Cardiac muscle cell (in vitro differentiated cells and primary cell): ENCODE measurements around the gene RBM38. TPM values are rescaled to one million over a fixed set of nuclear protein-coding genes. Genes with fewer than 3 reads are reported as not detected.

Source experiments
- DNase-seq, 2 donors: peaks; one replicate each; pipeline versions ENCODE4 v3.0.0 to v3.0.0-alpha.2; 2010 to 2017; ENCODE audit warnings: low read depth in 1 of 2, low spot score in 1 of 2
- H3K27ac ChIP-seq: fragments of 200-600 bp; sonication (generic); 2 replicates; pipeline ENCODE4 v1.5.1; 2016
- H3K27me3 ChIP-seq: fragments of 200-600 bp; sonication (generic); 2 replicates; pipeline ENCODE4 v1.6.0; 2016; ENCODE audit warnings: control low read depth
- H3K36me3 ChIP-seq: fragments of 200-600 bp; sonication (generic); 2 replicates; pipeline ENCODE4 v1.5.1; 2016; ENCODE audit warnings: control low read depth
- H3K4me1 ChIP-seq: fragments of 200-600 bp; sonication (generic); 2 replicates; pipeline ENCODE4 v1.8.1; 2017; ENCODE audit warnings: low read depth, mild to moderate bottlenecking, mixed run types
- H3K4me3 ChIP-seq: fragments of 200-600 bp; sonication (generic); 2 replicates; pipeline ENCODE4 v1.5.1; 2016; ENCODE audit warnings: mild to moderate bottlenecking
- H3K9me3 ChIP-seq: fragments of 200-600 bp; sonication (generic); 2 replicates; pipeline ENCODE4 v1.5.1; 2017; ENCODE audit warnings: low read depth, mild to moderate bottlenecking, control low read depth
- polyA plus RNA-seq: library from polyadenylated mRNA; unstranded; fragments of >200 nt; fragmentation: Nextera tagmentation; extraction: Ambion mirVana; gene quantifications from 2 replicates; pipeline ENCODE4 v1.2.1, GENCODE V29; 2016
- total RNA-seq: library from RNA; depleted of rRNA; stranded (reverse); fragments of >200 nt; gene quantifications from 2 replicates; pipeline ENCODE4 v1.2.3, GENCODE V29; 2016
- TF ChIP-seq, protein P1 (sequence below): IDR thresholded peaks from 2 replicates; pipeline ENCODE4 v1.5.1; 2012; ENCODE audit warnings: low read depth, mild to moderate bottlenecking, low read length

The RBM38 gene
- total and polyA plus RNA-seq, 2 experiments from 2014 or later: 404 to 625 TPM

DNA sequence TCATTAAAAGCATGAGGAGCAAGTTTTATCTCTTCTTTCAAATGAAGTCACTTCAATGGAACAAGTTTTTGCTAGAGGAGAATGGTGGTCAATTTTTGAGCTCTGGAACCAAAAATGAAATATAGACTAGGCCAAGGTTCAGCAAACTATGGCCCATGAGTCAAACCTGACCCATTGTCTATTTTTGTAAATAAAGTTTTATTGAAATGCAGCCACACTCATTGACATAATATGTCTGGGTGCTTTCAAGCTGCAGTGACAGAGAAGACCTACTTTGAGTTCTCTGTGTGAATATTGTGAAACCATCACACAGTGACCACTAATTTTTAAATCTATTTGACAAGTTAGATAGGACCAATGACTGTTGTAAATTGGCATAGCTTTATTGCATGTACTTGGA is 26.7 kb upstream of the RBM38 start:
- Histone ChIP-seq H3K4me1 (no peaks in the 10 kb centered on the region), H3K4me3 (no peak overlapping the region), H3K27me3 (no peaks in the 10 kb centered on the region), H3K27ac (no peak overlapping the region), H3K36me3 (peaks cover 58% of the 10 kb centered on the region), H3K9me3 (no peaks in the 10 kb centered on the region)
- TF ChIP-seq, protein P1, sequence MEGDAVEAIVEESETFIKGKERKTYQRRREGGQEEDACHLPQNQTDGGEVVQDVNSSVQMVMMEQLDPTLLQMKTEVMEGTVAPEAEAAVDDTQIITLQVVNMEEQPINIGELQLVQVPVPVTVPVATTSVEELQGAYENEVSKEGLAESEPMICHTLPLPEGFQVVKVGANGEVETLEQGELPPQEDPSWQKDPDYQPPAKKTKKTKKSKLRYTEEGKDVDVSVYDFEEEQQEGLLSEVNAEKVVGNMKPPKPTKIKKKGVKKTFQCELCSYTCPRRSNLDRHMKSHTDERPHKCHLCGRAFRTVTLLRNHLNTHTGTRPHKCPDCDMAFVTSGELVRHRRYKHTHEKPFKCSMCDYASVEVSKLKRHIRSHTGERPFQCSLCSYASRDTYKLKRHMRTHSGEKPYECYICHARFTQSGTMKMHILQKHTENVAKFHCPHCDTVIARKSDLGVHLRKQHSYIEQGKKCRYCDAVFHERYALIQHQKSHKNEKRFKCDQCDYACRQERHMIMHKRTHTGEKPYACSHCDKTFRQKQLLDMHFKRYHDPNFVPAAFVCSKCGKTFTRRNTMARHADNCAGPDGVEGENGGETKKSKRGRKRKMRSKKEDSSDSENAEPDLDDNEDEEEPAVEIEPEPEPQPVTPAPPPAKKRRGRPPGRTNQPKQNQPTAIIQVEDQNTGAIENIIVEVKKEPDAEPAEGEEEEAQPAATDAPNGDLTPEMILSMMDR: no peak
- DNase-seq: no peak

DNA sequence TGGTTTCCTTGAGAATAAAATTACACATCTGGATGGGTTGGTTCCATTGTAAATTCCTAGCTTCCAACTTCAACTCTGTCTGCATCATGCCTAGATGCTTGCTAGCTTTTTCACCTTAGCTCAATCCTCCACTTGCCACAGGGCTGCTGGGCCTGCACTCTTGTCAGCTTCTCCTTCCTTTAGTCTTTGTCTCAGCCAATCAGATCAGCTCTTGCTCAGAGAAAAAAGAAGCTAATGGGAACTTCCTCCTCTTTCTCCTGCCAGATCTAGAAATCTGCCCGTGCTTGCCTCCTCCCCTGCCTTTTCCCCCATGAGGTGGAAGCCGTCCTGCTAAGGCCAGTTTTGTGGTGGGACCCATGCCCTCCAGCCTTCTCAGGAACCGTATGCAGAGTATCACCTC is 21.6 kb upstream of the RBM38 start:
- TF ChIP-seq, protein P1: no peak
- Histone ChIP-seq H3K36me3 (peaks cover 86% of the 10 kb centered on the region), H3K4me3 (no peak overlapping the region), H3K27ac (no peak overlapping the region), H3K27me3 (no peaks in the 10 kb centered on the region), H3K9me3 (no peaks in the 10 kb centered on the region), H3K4me1 (no peaks in the 10 kb centered on the region)
- no peak for DNase-seq

DNA sequence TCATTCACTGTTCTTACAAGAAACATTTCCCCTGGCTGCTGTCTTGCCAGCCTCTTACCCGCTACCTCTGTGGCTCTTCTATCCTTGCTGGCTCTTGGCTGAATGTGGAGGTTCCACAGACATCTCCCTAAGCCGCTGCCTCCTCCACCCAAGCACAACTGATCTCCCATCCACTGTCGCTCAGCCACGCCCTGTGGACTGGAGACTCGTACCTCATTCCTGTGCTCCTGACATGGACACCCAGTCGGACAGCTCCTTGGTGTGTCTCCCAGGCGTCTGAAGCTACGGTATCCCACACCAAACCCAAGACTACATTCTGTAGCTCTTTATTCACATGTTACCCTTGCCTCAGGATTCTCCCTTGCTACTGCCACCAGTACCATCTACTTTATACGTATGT is 20.9 kb upstream of the RBM38 start:
- Histone ChIP-seq H3K27ac (no peak overlapping the region), H3K36me3 (peaks cover 83% of the 10 kb centered on the region), H3K4me3 (no peak overlapping the region), H3K27me3 (no peaks in the 10 kb centered on the region), H3K9me3 (no peaks in the 10 kb centered on the region), H3K4me1 (no peaks in the 10 kb centered on the region)
- TF ChIP-seq, protein P1: no peak
- DNase-seq: no peak

DNA sequence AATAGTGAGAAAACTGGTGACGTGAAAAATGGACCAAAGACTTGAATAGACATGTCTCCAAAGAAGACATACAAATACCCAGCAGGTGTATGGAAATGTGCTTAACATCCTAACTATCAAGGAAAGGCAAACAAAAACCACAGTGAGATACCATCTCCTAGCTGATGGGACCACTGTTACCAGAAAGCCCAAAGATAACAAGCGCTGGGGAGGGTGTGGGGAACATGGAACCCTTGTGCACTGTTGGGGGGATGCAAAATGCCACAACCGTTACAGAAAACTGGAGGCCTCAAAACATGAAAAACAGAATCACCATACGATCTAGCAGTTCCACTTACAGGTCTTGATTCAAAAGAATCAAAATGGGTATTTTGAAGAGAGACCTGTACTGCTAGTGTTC is 19.8 kb upstream of the RBM38 start:
- TF ChIP-seq, protein P1: no peak
- no peak overlapping the region for H3K27ac ChIP-seq
- no peak overlapping the region for H3K4me3 ChIP-seq
- H3K36me3 ChIP-seq: peaks cover 80% of the 10 kb centered on the region
- no peaks in the 10 kb centered on the region for H3K4me1 ChIP-seq
- no peak for DNase-seq
- H3K27me3 ChIP-seq: no peaks in the 10 kb centered on the region
- H3K9me3 ChIP-seq: no peaks in the 10 kb centered on the region

DNA sequence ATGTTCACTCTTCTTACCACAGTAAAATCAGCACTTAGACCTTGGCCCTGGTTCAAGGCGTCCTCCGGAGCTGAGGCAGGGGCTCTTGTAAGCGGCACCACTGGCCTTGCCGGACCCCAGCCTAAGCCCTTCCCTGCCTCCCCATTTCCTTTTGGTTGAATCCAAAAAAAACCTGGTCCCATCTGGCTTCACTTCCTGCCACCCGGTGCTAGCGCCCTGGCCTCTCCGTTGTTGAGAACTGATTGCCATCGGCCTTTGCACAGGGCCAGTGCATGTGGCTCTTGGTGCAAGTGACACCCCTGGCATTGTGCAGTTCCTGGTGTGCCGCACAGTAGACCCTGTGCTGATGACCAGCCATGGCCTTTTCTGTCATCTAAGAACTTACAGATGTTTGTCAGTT is 19.0 kb upstream of the RBM38 start:
- TF ChIP-seq, protein P1: no peak
- Histone ChIP-seq H3K4me3 (no peak overlapping the region), H3K36me3 (peaks cover 82% of the 10 kb centered on the region), H3K4me1 (no peaks in the 10 kb centered on the region), H3K27ac (no peak overlapping the region), H3K9me3 (no peaks in the 10 kb centered on the region), H3K27me3 (no peaks in the 10 kb centered on the region)
- no peak for DNase-seq
